HG03025 (cell line): Measurements from ENCODE around the gene JAG2.

Experiments
- ATAC-seq: cut with Tn5 transposase; IDR thresholded peaks from one replicate; pipeline ENCODE4 v1.9.1; 2021; ENCODE audit warnings: mild to moderate bottlenecking, moderate library complexity; ENCODE audit not compliant: unreplicated experiment, low FRiP score

Gene JAG2

GRCh38 chr14:105185001-105185400 lies 16.4 kb upstream of the JAG2 start:
- ATAC-seq, result no peak

GRCh38 chr14:105184461-105184860 lies 15.9 kb upstream of the JAG2 start:
- ATAC-seq, result no peak

GRCh38 chr14:105182296-105183020 lies 13.9 kb upstream of the JAG2 start:
- no peak for ATAC-seq

- no peak for ATAC-seq
Measured at GRCh38 chr14:105181549-105182295, 13.1 kb upstream of the JAG2 start.

- no peak for ATAC-seq
Measured at GRCh38 chr14:105180592-105181548, 12.3 kb upstream of the JAG2 start, which contains the start of gene NUDT14. NUDT14 (minus strand) TSS chr14:105181312; CDS start chr14:105181209, 103 bp downstream.

GRCh38 chr14:105179191-105179590 lies 10.6 kb upstream of the JAG2 start:
- ATAC-seq, result no peak

- ATAC-seq, result no peak
Measured at GRCh38 chr14:105178868-105179140, 10.2 kb upstream of the JAG2 start.

GRCh38 chr14:105178069-105178867 lies 9.7 kb upstream of the JAG2 start:
- ATAC-seq, result no peak

- no peak for ATAC-seq
Measured at GRCh38 chr14:105177082-105177481, 8.5 kb upstream of the JAG2 start.

- no peak for ATAC-seq
Measured at GRCh38 chr14:105176513-105176912, 7.9 kb upstream of the JAG2 start.

GRCh38 chr14:105173901-105174894 lies 5.6 kb upstream of the JAG2 start:
- no peak for ATAC-seq

GRCh38 chr14:105173145-105173544 lies 4.6 kb upstream of the JAG2 start:
- no peak for ATAC-seq

GRCh38 chr14:105172476-105172875 lies 3.9 kb upstream of the JAG2 start:
- ATAC-seq, result no peak

- no peak for ATAC-seq
Measured at GRCh38 chr14:105171004-105171673, 2.6 kb upstream of the JAG2 start.

GRCh38 chr14:105169776-105170655 lies 1.4 kb upstream of the JAG2 start:
- no peak for ATAC-seq

- ATAC-seq, result no peak
Measured at GRCh38 chr14:105168979-105169507, 467 bp upstream of the JAG2 start.

- ATAC-seq, result no peak
Measured at GRCh38 chr14:105168093-105168420, 519 bp downstream of the JAG2 start.
